ENCODE measurements around the gene KCNK5.

The KCNK5 gene

GRCh38 chr6:39233333-39233732, 4.1 kb upstream of the KCNK5 start:
- H3K9me3 ChIP-seq (ENCODE audit: low read depth, low read length), result no peaks in the 10 kb centered on the region
- no peak for DNase-seq (ENCODE audit: low read depth, low spot score)
- no peak overlapping the region for H3K27ac ChIP-seq
- no peak for TF ChIP-seq FOXP2 (optimal IDR thresholded peaks at IDR 0.05; ENCODE audit: control extremely low read depth, extremely low read length, insufficient read depth)
- no peak for TF ChIP-seq POLR2AphosphoS5 (IDR thresholded peaks at IDR 0.05; ENCODE audit: borderline replicate concordance, low read depth, low read length)
- no peak for TF ChIP-seq EZH2 (IDR thresholded peaks at IDR 0.05)
- no peaks in the 10 kb centered on the region for H3K36me3 ChIP-seq (ENCODE audit: insufficient read depth, low read length)
- H3K4me3 ChIP-seq, result no peak overlapping the region
- H3K9ac ChIP-seq (ENCODE audit: insufficient read length), result no peak overlapping the region

GRCh38 chr6:39231521-39232243, 2.4 kb upstream of the KCNK5 start:
- no peaks in the 10 kb centered on the region for H3K36me3 ChIP-seq (ENCODE audit: insufficient read depth, low read length)
- H3K9ac ChIP-seq (ENCODE audit: insufficient read length), result no peak overlapping the region
- no peaks in the 10 kb centered on the region for H3K9me3 ChIP-seq (ENCODE audit: low read depth, low read length)
- no peak overlapping the region for H3K4me3 ChIP-seq
- DNase-seq (ENCODE audit: low read depth, low spot score), result no peak
- TF ChIP-seq POLR2AphosphoS5 (IDR thresholded peaks at IDR 0.05; ENCODE audit: borderline replicate concordance, low read depth, low read length), result no peak
- TF ChIP-seq EZH2 (IDR thresholded peaks at IDR 0.05), result no peak
- TF ChIP-seq FOXP2 (optimal IDR thresholded peaks at IDR 0.05; ENCODE audit: control extremely low read depth, extremely low read length, insufficient read depth), result no peak
- H3K27ac ChIP-seq, result no peak overlapping the region

GRCh38 chr6:39230654-39231035, 1.4 kb upstream of the KCNK5 start:
- no peak overlapping the region for H3K4me3 ChIP-seq
- H3K36me3 ChIP-seq (ENCODE audit: insufficient read depth, low read length), result no peaks in the 10 kb centered on the region
- H3K9me3 ChIP-seq (ENCODE audit: low read depth, low read length), result no peaks in the 10 kb centered on the region
- no peak for TF ChIP-seq EZH2 (IDR thresholded peaks at IDR 0.05)
- no peak for TF ChIP-seq FOXP2 (optimal IDR thresholded peaks at IDR 0.05; ENCODE audit: control extremely low read depth, extremely low read length, insufficient read depth)
- no peak for TF ChIP-seq POLR2AphosphoS5 (IDR thresholded peaks at IDR 0.05; ENCODE audit: borderline replicate concordance, low read depth, low read length)
- no peak for DNase-seq (ENCODE audit: low read depth, low spot score)
- no peak overlapping the region for H3K9ac ChIP-seq (ENCODE audit: insufficient read length)
- H3K27ac ChIP-seq, result no peak overlapping the region

- H3K27ac ChIP-seq, result no peak overlapping the region
- no peaks in the 10 kb centered on the region for H3K9me3 ChIP-seq (ENCODE audit: low read depth, low read length)
- H3K4me3 ChIP-seq, result no peak overlapping the region
- no peak for DNase-seq (ENCODE audit: low read depth, low spot score)
- no peak overlapping the region for H3K9ac ChIP-seq (ENCODE audit: insufficient read length)
- TF ChIP-seq FOXP2 (optimal IDR thresholded peaks at IDR 0.05; ENCODE audit: control extremely low read depth, extremely low read length, insufficient read depth) (no peak), EZH2 (IDR thresholded peaks at IDR 0.05) (no peak), POLR2AphosphoS5 (IDR thresholded peaks at IDR 0.05; ENCODE audit: borderline replicate concordance, low read depth, low read length) (no peak)
- no peaks in the 10 kb centered on the region for H3K36me3 ChIP-seq (ENCODE audit: insufficient read depth, low read length)
Observed at GRCh38 chr6:39228111-39228971, 934 bp downstream of the KCNK5 start.

- H3K9ac ChIP-seq (ENCODE audit: insufficient read length), result no peak overlapping the region
- H3K36me3 ChIP-seq (ENCODE audit: insufficient read depth, low read length), result no peaks in the 10 kb centered on the region
- H3K4me3 ChIP-seq, result no peak overlapping the region
- DNase-seq (ENCODE audit: low read depth, low spot score), result no peak
- H3K27ac ChIP-seq, result no peak overlapping the region
- H3K9me3 ChIP-seq (ENCODE audit: low read depth, low read length), result no peaks in the 10 kb centered on the region
- TF ChIP-seq POLR2AphosphoS5 (IDR thresholded peaks at IDR 0.05; ENCODE audit: borderline replicate concordance, low read depth, low read length) (no peak), FOXP2 (optimal IDR thresholded peaks at IDR 0.05; ENCODE audit: control extremely low read depth, extremely low read length, insufficient read depth) (no peak), EZH2 (IDR thresholded peaks at IDR 0.05) (no peak)
Observed at GRCh38 chr6:39227476-39227875, 1.8 kb downstream of the KCNK5 start.

- no peak overlapping the region for H3K27ac ChIP-seq
- no peak for DNase-seq (ENCODE audit: low read depth, low spot score)
- no peak overlapping the region for H3K4me3 ChIP-seq
- TF ChIP-seq POLR2AphosphoS5 (IDR thresholded peaks at IDR 0.05; ENCODE audit: borderline replicate concordance, low read depth, low read length) (no peak), FOXP2 (optimal IDR thresholded peaks at IDR 0.05; ENCODE audit: control extremely low read depth, extremely low read length, insufficient read depth) (no peak), EZH2 (IDR thresholded peaks at IDR 0.05) (no peak)
- H3K36me3 ChIP-seq (ENCODE audit: insufficient read depth, low read length), result no peaks in the 10 kb centered on the region
- H3K9me3 ChIP-seq (ENCODE audit: low read depth, low read length), result no peaks in the 10 kb centered on the region
- no peak overlapping the region for H3K9ac ChIP-seq (ENCODE audit: insufficient read length)
Observed at GRCh38 chr6:39226639-39227329, 2.5 kb downstream of the KCNK5 start.

GRCh38 chr6:39225946-39226437, 3.3 kb downstream of the KCNK5 start:
- DNase-seq (ENCODE audit: low read depth, low spot score), result no peak
- no peak overlapping the region for H3K4me3 ChIP-seq

GRCh38 chr6:39225543-39225942, 3.7 kb downstream of the KCNK5 start:
- no peak overlapping the region for H3K9ac ChIP-seq (ENCODE audit: insufficient read length)
- no peak for DNase-seq (ENCODE audit: low read depth, low spot score)
- no peaks in the 10 kb centered on the region for H3K36me3 ChIP-seq (ENCODE audit: insufficient read depth, low read length)
- H3K4me3 ChIP-seq, result no peak overlapping the region
- no peak for TF ChIP-seq EZH2 (IDR thresholded peaks at IDR 0.05)
- no peak for TF ChIP-seq FOXP2 (optimal IDR thresholded peaks at IDR 0.05; ENCODE audit: control extremely low read depth, extremely low read length, insufficient read depth)
- TF ChIP-seq POLR2AphosphoS5 (IDR thresholded peaks at IDR 0.05; ENCODE audit: borderline replicate concordance, low read depth, low read length), result no peak
- H3K9me3 ChIP-seq (ENCODE audit: low read depth, low read length), result no peaks in the 10 kb centered on the region
- no peak overlapping the region for H3K27ac ChIP-seq

More at GRCh38 chr6:39225946-39226437, 3.3 kb downstream of the KCNK5 start:
- no peaks in the 10 kb centered on the region for H3K9me3 ChIP-seq (ENCODE audit: low read depth, low read length)
- no peaks in the 10 kb centered on the region for H3K36me3 ChIP-seq (ENCODE audit: insufficient read depth, low read length)
- TF ChIP-seq EZH2 (IDR thresholded peaks at IDR 0.05), result no peak
- no peak for TF ChIP-seq POLR2AphosphoS5 (IDR thresholded peaks at IDR 0.05; ENCODE audit: borderline replicate concordance, low read depth, low read length)
- TF ChIP-seq FOXP2 (optimal IDR thresholded peaks at IDR 0.05; ENCODE audit: control extremely low read depth, extremely low read length, insufficient read depth), result no peak
- no peak overlapping the region for H3K27ac ChIP-seq
- no peak overlapping the region for H3K9ac ChIP-seq (ENCODE audit: insufficient read length)
